GM13977 (cell line): ENCODE measurements around the gene XRCC4.

Experiments used
- DNase-seq: peaks from one replicate; pipeline ENCODE4 v3.0.0; 2012; ENCODE audit warnings: low spot score
- in situ Hi-C: fragments of 300-500 bp; cut with MboI; formaldehyde crosslinking; loops from one replicate; pipeline ENCODE4 v1.12.0; 2022; ENCODE audit warnings: low sequenced_read_pairs, low pct_unique_long_range_greater_than_20kb, mixed read lengths, inconsistent platforms; ENCODE audit not compliant: unreplicated experiment
- TF ChIP-seq, protein P1 (sequence below): IDR thresholded peaks from 2 replicates; pipeline ENCODE4 v1.5.1; 2012; ENCODE audit warnings: mild to moderate bottlenecking, control low read depth; ENCODE audit not compliant: insufficient read depth; ENCODE audit errors: extremely low read depth, missing control alignments

Gene XRCC4

DNA sequence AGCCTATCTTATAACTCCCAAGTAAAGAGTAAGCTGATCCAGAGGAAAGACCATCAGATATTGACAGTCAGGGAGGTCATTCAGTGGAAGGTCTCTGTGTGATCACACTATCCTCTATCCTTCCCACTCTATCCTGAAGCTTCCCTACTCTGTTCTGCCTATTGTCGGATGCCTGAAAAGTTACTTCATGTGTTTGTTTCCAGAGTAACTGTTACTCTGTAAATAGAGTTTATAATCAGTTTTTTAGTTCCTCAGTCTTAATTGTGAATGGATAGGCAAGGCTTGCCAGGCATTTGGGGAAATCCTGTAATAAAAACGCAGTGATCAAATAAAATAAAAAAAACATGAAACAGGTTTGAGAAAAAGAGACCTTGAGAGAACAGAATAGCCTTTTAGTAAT lies 79.8 kb downstream of the XRCC4 start:
- in situ Hi-C loops, result no loop called here
- TF ChIP-seq, protein P1, sequence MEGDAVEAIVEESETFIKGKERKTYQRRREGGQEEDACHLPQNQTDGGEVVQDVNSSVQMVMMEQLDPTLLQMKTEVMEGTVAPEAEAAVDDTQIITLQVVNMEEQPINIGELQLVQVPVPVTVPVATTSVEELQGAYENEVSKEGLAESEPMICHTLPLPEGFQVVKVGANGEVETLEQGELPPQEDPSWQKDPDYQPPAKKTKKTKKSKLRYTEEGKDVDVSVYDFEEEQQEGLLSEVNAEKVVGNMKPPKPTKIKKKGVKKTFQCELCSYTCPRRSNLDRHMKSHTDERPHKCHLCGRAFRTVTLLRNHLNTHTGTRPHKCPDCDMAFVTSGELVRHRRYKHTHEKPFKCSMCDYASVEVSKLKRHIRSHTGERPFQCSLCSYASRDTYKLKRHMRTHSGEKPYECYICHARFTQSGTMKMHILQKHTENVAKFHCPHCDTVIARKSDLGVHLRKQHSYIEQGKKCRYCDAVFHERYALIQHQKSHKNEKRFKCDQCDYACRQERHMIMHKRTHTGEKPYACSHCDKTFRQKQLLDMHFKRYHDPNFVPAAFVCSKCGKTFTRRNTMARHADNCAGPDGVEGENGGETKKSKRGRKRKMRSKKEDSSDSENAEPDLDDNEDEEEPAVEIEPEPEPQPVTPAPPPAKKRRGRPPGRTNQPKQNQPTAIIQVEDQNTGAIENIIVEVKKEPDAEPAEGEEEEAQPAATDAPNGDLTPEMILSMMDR, result no peak
- no peak for DNase-seq

DNA sequence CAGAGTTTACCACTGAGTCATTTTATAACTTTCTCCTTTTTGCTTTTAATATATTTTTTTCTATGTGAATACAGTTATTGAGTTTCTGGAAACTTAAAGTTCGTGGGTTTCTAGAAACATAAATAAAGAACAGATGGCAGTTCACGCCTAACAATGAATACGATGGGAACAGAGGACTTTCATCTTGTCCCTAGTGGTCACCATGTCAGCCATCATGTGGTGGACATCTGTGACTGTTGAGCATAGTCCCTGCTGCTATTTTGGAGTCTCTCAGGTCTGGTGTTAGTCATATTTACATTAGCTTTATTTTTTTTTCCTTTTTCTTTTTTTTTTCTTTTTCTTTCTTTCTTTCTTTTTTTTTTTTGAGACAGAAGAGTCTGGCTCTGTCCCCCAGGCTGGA lies 85.3 kb downstream of the XRCC4 start:
- no peak for DNase-seq
- TF ChIP-seq, protein P1, result no peak
- in situ Hi-C loops, result no loop called here

DNA sequence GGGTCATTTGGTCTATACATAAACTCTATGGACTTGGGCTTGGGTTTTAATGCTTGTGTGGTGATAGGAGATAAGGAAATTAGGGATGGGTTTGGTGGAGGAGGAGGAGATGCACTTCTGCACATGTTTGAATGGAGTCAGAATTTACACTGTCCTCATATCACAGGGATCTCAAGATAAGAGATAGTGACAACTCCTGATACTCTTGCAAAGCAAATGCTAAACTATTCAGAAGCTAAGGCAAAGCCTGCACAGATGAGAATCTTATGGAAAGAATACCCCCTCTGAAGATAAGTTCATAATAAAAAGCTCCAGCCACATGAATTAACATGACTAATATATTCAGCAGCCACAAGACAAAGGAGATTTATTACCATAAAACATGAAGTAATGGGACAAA lies 90.2 kb downstream of the XRCC4 start:
- DNase-seq, result no peak
- TF ChIP-seq, protein P1, result no peak
- in situ Hi-C loops, result no loop called here

DNA sequence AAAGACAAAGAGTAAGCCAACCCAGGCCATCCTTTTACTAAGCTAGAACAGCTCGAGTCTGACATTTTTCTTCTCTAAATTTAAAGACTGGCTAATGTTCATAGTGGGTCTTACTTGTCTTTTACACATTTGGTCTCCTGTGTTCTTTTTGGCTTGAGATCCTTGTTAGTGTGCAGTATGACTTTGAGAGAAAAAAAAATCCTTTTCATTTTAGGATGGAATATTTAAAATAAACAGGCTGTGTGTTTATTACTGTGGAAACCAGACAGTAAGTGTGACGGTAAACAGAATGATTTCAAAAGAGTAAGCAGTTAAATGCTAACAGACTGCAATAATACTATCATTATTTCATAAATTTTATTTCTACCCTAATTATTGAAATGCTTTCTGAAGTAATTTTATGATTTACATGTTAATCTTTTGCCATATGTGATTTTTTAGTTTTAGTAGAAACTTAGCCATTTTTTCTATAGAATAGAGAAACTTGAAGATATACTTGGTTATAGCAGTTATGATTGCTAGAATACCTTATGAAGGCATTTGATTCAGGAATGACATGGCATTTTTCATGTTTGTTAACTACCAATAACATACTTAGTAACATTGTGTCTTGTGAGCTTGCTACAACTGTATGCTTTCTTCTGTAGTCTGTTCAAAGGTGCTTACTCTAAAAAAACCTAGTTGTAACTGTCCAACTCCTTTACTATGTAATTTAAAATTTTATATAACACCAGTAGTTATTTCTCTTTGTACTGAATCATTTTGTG lies 92.4 kb downstream of the XRCC4 start:
- in situ Hi-C loops, result no loop called here
- TF ChIP-seq, protein P1, result no peak
- no peak for DNase-seq

DNA sequence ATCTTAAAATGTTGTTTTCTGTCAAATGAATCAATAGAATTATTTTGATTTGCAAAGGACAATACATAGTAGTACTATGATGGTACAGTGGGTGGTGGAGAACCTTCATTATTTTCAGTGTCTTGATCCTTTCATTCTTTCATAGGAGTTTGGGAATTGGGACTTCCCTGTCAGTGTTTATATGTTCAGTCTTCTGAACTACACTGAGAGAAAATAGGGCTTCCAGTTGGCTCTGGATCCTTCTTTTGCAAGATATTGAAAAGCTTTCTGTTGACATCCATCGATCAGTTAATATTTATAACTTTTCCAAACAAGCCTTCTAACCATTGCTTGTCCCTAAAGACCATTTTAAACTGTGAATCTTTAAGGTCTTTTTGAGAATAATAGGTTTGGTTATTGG lies 94.7 kb downstream of the XRCC4 start:
- TF ChIP-seq, protein P1, result no peak
- no peak for DNase-seq
- in situ Hi-C loops, result no loop called here

DNA sequence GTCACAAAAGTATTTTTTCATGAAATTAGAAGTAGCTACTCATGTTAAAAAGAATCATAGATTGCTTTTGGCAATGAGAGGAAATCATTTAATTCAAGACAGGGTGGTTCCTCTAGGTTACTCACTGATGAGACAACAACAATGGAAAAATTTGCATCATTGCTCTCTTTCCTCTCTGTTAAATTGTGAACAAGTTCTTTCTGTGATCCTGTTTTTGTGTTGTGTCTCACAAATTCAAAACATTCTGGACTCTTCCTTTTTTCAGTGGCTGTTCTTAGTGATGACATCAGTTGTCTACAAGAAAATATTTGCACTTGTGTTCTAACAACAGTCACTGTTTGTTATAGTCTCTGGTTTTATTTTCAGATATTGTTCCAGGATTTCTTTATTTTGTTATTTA lies 95.3 kb downstream of the XRCC4 start:
- in situ Hi-C loops, result no loop called here
- no peak for DNase-seq
- TF ChIP-seq, protein P1, result no peak
